OCI-LY1 (cell line): ENCODE results near the gene RFNG.

Experiments
- H2AFZ ChIP-seq: fragments of 200-600 bp; sonication (generic), shearing (Covaris generic); 2 replicates; pipeline ENCODE4 v1.6.0; 2014; ENCODE audit warnings: antibody characterized with exemption, mild to moderate bottlenecking, low read length
- H3F3A ChIP-seq: fragments of 200-600 bp; sonication (generic), shearing (Covaris generic); 2 replicates; pipeline ENCODE4 v1.6.0; 2014; ENCODE audit warnings: mild to moderate bottlenecking, antibody characterized with exemption, low read length, moderate library complexity; ENCODE audit not compliant: insufficient read depth
- H3K27ac ChIP-seq: fragments of 200-600 bp; sonication (generic); 2 replicates; pipeline ENCODE4 v1.5.1; 2014; ENCODE audit warnings: low read length, mixed run types, mild to moderate bottlenecking, low read depth; ENCODE audit not compliant: poor library complexity, severe bottlenecking
- H3K27me3 ChIP-seq: fragments of 200-600 bp; sonication (generic); 2 replicates; pipeline ENCODE4 v1.6.0; 2014; ENCODE audit warnings: antibody characterized with exemption, mild to moderate bottlenecking, low read length, moderate library complexity; ENCODE audit not compliant: insufficient read depth
- H3K36me3 ChIP-seq: fragments of 200-600 bp; sonication (generic); 2 replicates; pipeline ENCODE4 v1.6.1; 2014; ENCODE audit warnings: mild to moderate bottlenecking, antibody characterized with exemption, low read length, moderate library complexity, mixed read lengths; ENCODE audit not compliant: insufficient read depth
- H3K4me1 ChIP-seq: fragments of 200-600 bp; sonication (generic); 2 replicates; pipeline ENCODE4 v1.5.1; 2014; ENCODE audit warnings: mild to moderate bottlenecking, low read length, moderate library complexity; ENCODE audit not compliant: insufficient read depth, severe bottlenecking
- H3K4me2 ChIP-seq: fragments of 200-600 bp; sonication (generic), shearing (Covaris generic); 2 replicates; pipeline ENCODE4 v1.6.1; 2014; ENCODE audit warnings: low read length
- H3K4me3 ChIP-seq: fragments of 200-600 bp; sonication (generic); 2 replicates; pipeline ENCODE4 v1.5.1; 2014; ENCODE audit warnings: low read length, low read depth, mild to moderate bottlenecking, mixed read lengths; ENCODE audit not compliant: poor library complexity, severe bottlenecking
- H3K79me2 ChIP-seq: fragments of 200-600 bp; shearing (Covaris generic); 2 replicates; pipeline ENCODE4 v1.6.1; 2016; ENCODE audit warnings: mixed run types, low read length, mixed read lengths; ENCODE audit not compliant: insufficient read depth
- H3K9ac ChIP-seq: fragments of 200-600 bp; sonication (generic), shearing (Covaris generic); 2 replicates; pipeline ENCODE4 v1.6.1; 2014; ENCODE audit warnings: mild to moderate bottlenecking, low read length, mixed read lengths
- H3K9me2 ChIP-seq: fragments of 200-600 bp; sonication (generic), shearing (Covaris generic); 2 replicates; pipeline ENCODE4 v1.6.1; 2014; ENCODE audit warnings: low read depth, mild to moderate bottlenecking, low read length, mixed read lengths
- H3K9me3 ChIP-seq: fragments of 200-600 bp; shearing (Covaris generic); 2 replicates; pipeline ENCODE4 v1.6.1; 2014; ENCODE audit warnings: low read length, mixed read lengths
- H4K20me1 ChIP-seq: fragments of 200-600 bp; sonication (generic), shearing (Covaris generic); 2 replicates; pipeline ENCODE4 v1.6.0; 2016; ENCODE audit warnings: mild to moderate bottlenecking, low read length; ENCODE audit not compliant: insufficient read depth
- CTCF ChIP-seq: fragments of 200-600 bp; sonication (generic), shearing (Covaris generic); IDR thresholded peaks from 2 replicates; pipeline ENCODE4 v1.5.1; 2017; ENCODE audit warnings: mild to moderate bottlenecking, antibody characterized with exemption, low read length, moderate library complexity, mixed read lengths
- EZH2 ChIP-seq: fragments of 200-600 bp; sonication (generic), shearing (Covaris generic); IDR thresholded peaks from 2 replicates; pipeline ENCODE4 v1.8.0; 2017; ENCODE audit warnings: borderline replicate concordance, mixed run types, mild to moderate bottlenecking, antibody characterized with exemption, low read length, moderate library complexity, mixed read lengths

RFNG gene

GRCh38 chr17:82035956-82036633, 15.5 kb downstream of the RFNG start:
- Histone ChIP-seq H3K9me2 (no peaks in the 10 kb centered on the region), H3K4me2 (peak overlapping the region; percentile 85), H3K4me1 (peaks cover 29% of the 10 kb centered on the region), H3K36me3 (0 out of 2 replicates have a peak, but pooled peaks cover 6% of the 10 kb centered on the region), H3F3A (no peaks in the 10 kb centered on the region; the same call in 1 of the 2 replicates), H3K27me3 (no peaks in the 10 kb centered on the region), H3K9me3 (no peaks in the 10 kb centered on the region), H3K79me2 (no peaks in the 10 kb centered on the region), H2AFZ (no peak overlapping the region), H3K27ac (no peak overlapping the region), H3K9ac (peak overlapping the region; percentile 92; the same call in 1 of the 2 replicates), H4K20me1 (no peaks in the 10 kb centered on the region), H3K4me3 (peak overlapping the region; percentile 80)
- TF ChIP-seq CTCF, result no peak
- TF ChIP-seq EZH2, result no peak

DNA sequence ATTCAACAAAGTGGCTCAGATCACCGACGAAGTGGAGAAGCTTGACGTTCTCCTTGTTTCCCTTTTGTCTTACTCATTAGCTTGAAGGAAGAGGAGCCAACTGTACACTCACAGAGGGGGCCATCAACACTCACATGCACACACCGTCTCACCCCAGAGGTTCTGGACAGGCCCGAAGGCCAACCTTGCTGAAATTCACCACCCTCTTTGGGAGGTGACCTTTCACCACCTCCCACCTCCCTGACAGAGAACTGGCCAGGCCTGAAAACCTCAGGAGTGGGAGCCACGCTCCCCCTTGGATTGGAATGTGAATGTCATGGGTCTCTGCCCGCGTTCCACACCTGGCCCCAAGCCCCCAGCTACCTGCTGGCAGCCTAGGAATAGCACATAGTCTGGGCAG, 16.1 kb downstream of the RFNG start:
- no peaks in the 10 kb centered on the region for H3K9me2 ChIP-seq
- no peak for TF ChIP-seq EZH2
- TF ChIP-seq CTCF, result no peak

DNA sequence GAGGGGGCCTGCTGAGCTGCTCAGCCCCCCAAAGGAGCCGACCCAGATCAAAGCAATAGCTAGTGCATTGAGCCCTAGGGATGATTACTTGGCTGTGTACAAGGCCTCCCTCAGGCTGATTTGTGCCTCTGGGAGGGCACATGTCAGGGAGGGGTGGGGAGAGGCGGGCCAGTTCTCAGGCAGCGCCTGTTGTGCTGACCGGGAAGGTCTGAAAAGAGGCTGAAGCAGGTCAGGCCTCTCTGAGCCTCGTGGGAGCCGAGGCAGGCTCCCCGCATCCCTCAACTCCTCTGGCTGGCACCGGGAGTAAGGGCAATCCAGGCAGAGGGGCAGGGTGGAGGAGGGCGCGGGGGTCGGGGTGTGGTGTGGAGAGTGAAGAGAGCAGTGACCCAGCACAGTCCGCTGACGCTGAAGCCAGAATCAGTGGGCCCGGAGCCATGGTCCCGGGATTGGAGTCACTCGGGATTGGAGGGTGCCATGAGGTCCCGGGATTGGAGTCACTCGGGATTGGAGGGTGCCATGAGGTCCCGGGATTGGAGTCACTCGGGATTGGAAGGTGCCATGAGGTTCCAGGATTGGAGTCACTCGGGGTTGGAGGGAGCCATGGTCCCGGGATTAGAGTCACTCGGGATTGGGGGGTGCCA, 17.1 kb downstream of the RFNG start:
- Histone ChIP-seq H3K36me3 (0 out of 2 replicates have a peak, but pooled peaks cover 10% of the 10 kb centered on the region), H3F3A (no peaks in the 10 kb centered on the region; the same call in 1 of the 2 replicates), H3K9me2 (no peaks in the 10 kb centered on the region), H4K20me1 (no peaks in the 10 kb centered on the region), H3K27ac (no peak overlapping the region), H2AFZ (no peak overlapping the region), H3K9me3 (no peaks in the 10 kb centered on the region), H3K4me2 (no peak overlapping the region), H3K79me2 (no peaks in the 10 kb centered on the region), H3K4me1 (peaks cover 39% of the 10 kb centered on the region), H3K4me3 (no peak overlapping the region), H3K27me3 (no peaks in the 10 kb centered on the region), H3K9ac (no peak overlapping the region)
- TF ChIP-seq CTCF (no peak), EZH2 (no peak)

More for the DNA sequence above, 16.1 kb downstream of the RFNG start:
- Histone ChIP-seq H2AFZ (no peak overlapping the region), H3K27ac (no peak overlapping the region), H3K4me2 (peak overlapping the region; percentile 85; the same call in 1 of the 2 replicates), H3K36me3 (0 out of 2 replicates have a peak, but pooled peaks cover 6% of the 10 kb centered on the region), H3K9me3 (no peaks in the 10 kb centered on the region), H3K4me3 (no peak overlapping the region), H3K4me1 (peaks cover 34% of the 10 kb centered on the region), H3K9ac (no peak overlapping the region), H4K20me1 (no peaks in the 10 kb centered on the region), H3K27me3 (no peaks in the 10 kb centered on the region), H3F3A (no peaks in the 10 kb centered on the region; the same call in 1 of the 2 replicates), H3K79me2 (no peaks in the 10 kb centered on the region)
